NCI-H146 (cell line): ENCODE results near the gene CBX8.
A peak's percentile ranks its signal among the peaks of the same experiment; 100 is the strongest.

Experiments
- DNase-seq: peaks from one replicate; lab custom pipeline; 2025; lab: John Stamatoyannopoulos, UW

The CBX8 gene

DNA sequence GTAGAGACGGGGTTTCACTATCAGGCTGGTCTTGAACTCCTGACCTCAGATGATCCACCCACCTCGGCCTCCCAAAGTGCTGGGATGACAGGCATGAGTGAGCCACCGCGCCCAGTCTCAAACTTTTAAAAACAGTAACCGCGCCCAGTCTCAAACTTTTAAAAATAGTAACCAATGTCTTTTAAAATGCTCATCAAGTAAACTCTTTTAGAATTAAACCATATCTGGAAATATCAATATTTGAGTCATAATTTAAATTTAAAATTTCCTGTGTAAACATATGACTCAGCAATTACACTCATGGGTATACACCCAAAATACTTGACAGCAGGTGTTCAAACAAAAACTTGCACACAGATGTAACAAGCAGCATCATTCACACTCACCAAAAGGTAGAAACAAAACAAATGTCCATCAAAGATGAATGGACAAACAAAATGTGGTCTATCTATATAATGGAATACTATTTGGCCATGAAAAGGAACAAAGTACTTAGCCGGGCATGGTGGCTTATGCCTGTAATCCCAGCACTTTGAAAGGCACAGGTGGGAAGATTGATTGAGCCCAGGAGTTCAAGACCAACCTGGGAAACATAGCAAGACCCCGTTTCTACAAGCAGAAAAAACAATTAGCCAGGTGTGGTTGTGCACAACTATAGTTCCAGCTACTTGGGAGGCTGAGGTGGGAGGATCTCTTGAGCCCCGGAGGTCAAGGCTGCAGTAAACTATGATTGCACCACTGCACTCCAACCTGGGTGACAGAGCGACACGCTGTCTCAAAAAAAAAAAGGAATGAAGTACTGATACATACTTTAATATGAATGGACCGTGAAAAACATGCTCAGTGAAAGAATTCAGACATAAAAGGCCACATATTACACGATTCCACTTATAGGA lies 46.0 kb downstream of the CBX8 start:
- no peak for DNase-seq

DNA sequence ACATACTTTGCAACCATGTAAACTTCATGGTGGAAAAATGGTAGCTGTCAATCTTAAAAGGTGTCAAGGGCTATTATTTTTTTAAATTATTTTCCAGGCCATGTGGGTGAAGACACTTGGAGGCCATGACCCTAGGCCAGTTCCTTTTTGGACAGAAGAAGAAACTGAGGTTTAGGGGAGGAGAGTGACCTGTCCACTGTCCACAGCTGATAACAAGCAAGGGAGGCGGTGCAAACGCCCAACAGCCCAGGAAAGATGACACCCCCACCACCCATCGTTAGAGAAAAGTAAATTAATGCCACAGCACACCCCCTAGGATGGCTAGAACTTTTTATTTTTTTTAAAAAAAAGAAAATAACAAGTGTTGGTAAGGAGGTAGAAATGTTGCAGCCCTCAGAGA lies 46.9 kb downstream of the CBX8 start:
- no peak for DNase-seq

DNA sequence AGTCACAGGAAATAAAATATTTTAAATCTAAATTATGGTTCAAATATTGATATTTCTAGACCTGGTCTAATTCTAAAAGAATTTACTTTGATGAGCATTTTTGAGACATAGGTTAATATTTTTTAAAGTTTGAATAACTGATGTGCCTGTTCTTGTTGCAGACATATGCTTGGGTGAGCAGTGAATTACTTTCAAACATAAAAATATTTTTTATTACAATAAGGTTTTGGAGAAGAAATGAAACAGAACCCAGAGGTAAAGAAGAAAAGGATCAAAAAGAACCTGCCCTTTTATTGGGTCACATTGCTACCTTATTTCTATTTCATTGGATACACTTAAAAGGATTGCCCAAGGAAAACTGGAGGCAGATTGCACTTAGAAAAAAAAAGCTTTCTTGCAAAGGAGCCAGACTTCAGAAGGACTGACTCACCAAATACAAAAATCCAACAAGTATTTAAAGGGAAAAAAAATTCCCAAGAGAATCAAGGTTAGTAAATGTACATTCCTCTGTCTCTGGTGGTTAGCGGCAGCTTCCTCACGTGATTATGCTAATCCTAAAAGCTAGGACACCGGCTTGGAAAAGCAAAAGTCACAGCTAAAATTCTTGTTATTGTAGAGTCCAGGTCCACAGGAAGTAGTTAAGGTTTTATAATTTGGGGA lies 47.6 kb downstream of the CBX8 start:
- no peak for DNase-seq

DNA sequence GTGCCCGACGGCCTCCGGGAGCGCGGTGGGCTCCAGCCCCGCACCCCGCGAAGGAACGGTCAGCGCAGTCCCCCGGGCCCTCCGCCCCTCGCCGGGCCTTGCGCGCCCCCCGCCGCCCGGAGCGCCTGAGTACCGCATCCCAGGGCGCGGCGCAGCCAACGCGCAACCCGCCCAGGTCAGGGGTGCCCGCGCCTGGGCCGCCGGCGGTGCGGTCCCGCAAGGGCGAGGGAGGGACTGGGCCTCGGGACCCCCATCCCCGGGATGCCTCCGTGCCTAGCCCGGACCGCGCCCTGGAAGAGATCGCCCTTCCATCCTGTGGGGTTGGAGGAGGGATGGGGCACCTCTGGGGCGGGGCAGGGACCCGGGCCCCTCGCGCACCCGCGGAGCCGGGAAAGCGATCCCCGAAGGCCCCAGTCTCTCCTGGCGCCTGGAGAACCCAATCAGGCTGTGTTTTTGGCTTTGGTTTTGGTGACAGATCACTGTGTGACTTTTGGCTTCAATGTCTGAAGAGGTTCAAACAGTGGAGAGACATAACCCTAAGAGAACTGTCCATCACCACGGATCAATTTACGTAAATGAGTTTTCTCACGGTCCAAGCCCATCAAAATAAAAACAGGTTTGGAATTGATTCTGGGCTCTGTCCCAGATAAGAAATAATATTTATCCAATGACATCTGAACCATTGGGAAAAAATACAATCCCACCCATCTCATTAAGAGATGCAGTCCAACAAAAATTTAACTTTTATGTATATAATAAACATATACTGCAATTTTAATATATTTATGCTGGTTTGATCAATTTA lies 48.4 kb downstream of the CBX8 start:
- DNase-seq: no peak

- peak; percentile 37 for DNase-seq
Measured at GRCh38 chr17:79747508-79748294, 49.2 kb downstream of the CBX8 start.

- DNase-seq: no peak
Measured at GRCh38 chr17:79746889-79747507, 49.9 kb downstream of the CBX8 start.

GRCh38 chr17:79745641-79746105 lies 51.2 kb downstream of the CBX8 start:
- DNase-seq: no peak

DNA sequence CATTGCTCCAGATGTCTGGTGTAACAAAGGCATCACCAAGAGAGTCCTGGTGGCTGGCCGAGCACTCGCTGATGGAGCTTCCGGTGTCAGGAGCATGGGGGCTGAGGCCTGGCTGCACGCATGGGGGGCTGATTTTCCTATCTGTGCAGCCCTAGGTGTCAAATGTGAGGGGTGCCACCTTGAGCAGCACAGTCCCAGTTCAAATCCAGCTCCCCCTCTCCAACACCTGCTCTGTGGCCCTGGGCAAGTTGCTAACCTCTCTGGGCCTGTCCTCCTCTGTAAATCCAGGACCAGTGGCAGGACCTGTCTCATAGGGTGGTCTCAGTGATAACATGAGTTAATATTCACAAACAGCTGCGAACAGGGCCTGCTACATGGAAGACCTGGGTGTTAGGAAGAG lies 53.3 kb downstream of the CBX8 start:
- no peak for DNase-seq

GRCh38 chr17:79742951-79743476 lies 53.9 kb downstream of the CBX8 start:
- DNase-seq: no peak

DNA sequence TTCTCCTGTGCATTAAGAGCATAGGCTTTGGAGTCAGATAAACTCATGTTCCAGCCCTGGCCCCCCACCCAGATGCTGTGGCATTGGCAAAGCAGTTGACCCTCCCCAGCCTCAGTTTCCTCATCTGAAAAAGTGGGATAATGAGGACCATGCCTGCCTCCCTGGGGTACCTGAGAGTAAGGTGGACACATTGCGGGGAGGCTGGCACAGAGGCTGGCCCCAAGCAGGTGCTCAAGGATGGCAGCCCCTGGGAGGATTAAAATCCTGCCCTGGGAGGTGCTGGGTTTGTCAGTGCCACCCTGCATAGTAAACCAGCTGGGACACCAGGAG lies 54.3 kb downstream of the CBX8 start:
- DNase-seq: no peak
